H1 (cell line): Measurements from ENCODE around the gene KLHDC7B. TPM values are rescaled to one million over a fixed set of nuclear protein-coding genes. Genes with fewer than 3 reads are reported as not detected.
"Not testable (repeated sequence)": the region's sequence is repeated elsewhere in the genome, so short reads cannot be mapped to it uniquely, and the experiment has no call there.

Source experiments
- CTCF ChIA-PET: fragments of 300-600 bp; sonication (Branson Sonifier 250); formaldehyde crosslinking; loops from one replicate; lab custom pipeline; 2021; ENCODE audit not compliant: partially characterized antibody; lab: Charles Lee
- POLR2A ChIA-PET: fragments of 300-600 bp; sonication (Branson Sonifier 250); formaldehyde crosslinking; loops from one replicate; lab custom pipeline; 2021; ENCODE audit warnings: inconsistent platforms; ENCODE audit not compliant: partially characterized antibody; lab: Charles Lee
- DNase-seq, 2 experiments: peaks; one replicate each; pipeline versions ENCODE4 v3.0.0 to v3.0.0-alpha.2; 2010 to 2022; ENCODE audit warnings: low spot score in 2 of 2, low read depth in 1 of 2, mixed read lengths in 1 of 2
- FAIRE-seq: peaks from 2 replicates; lab custom pipeline; 2011; peaks lifted over from hg19 to GRCh38; lab: Jason Lieb, UNC
- H2AFZ ChIP-seq: 2 replicates; pipeline ENCODE4 v1.8.1; 2012; ENCODE audit warnings: low read length, inconsistent platforms
- H2AK5ac ChIP-seq: 2 replicates; pipeline ENCODE4 v1.6.1; 2013; ENCODE audit warnings: low read depth, low read length
- H2BK120ac ChIP-seq: replicated peaks from 2 replicates; pipeline ENCODE3; 2013; ENCODE audit warnings: low read depth, low read length, inconsistent platforms
- H2BK12ac ChIP-seq: 2 replicates; pipeline ENCODE4 v1.6.1; 2013; ENCODE audit warnings: low read depth, low read length
- H2BK15ac ChIP-seq: 2 replicates; pipeline ENCODE4 v1.6.1; 2013; ENCODE audit warnings: low read length
- H2BK20ac ChIP-seq: 2 replicates; pipeline ENCODE4 v1.6.1; 2013; ENCODE audit warnings: low read length
- H2BK5ac ChIP-seq: 2 replicates; pipeline ENCODE4 v1.6.1; 2013; ENCODE audit warnings: low read depth, low read length
- H3K14ac ChIP-seq: 2 replicates; pipeline ENCODE4 v1.6.1; 2013; ENCODE audit warnings: inconsistent platforms; ENCODE audit not compliant: insufficient read length
- H3K18ac ChIP-seq: 2 replicates; pipeline ENCODE4 v1.6.1; 2013; ENCODE audit warnings: low read length; ENCODE audit errors: extremely low read depth
- H3K23ac ChIP-seq: 2 replicates; pipeline ENCODE4 v1.6.1; 2013; ENCODE audit warnings: inconsistent platforms; ENCODE audit not compliant: insufficient read length
- H3K23me2 ChIP-seq: 2 replicates; pipeline ENCODE4 v1.6.1; 2013; ENCODE audit warnings: low read depth, low read length
- H3K27ac ChIP-seq: 2 replicates; pipeline ENCODE4 v1.6.1; 2011; ENCODE audit warnings: low read depth, low read length, inconsistent platforms
- H3K27me3 ChIP-seq, 4 experiments: replicated peaks in 1 of 4; 1 replicate in 1 of 4; 2 replicates in 3 of 4; pipeline versions ENCODE4 v1.6.1 to v1.8.1; 2011 to 2013; ENCODE audit warnings: low read length in 3 of 4, mild to moderate bottlenecking in 3 of 4, inconsistent platforms in 2 of 4, mixed read lengths in 2 of 4, moderate library complexity in 1 of 4; ENCODE audit not compliant: control insufficient read depth in 3 of 4, insufficient read depth in 3 of 4; ENCODE audit errors: extremely low read depth in 1 of 4
- H3K36me3 ChIP-seq, 4 experiments: 2 replicates each; pipeline versions ENCODE4 v1.6.1 to v1.8.1; 2011 to 2013; ENCODE audit warnings: mild to moderate bottlenecking in 4 of 4, low read length in 3 of 4, moderate library complexity in 2 of 4, control low read depth in 1 of 4, inconsistent platforms in 1 of 4; ENCODE audit not compliant: insufficient read depth in 4 of 4, control insufficient read depth in 2 of 4
- H3K4ac ChIP-seq: replicated peaks from 2 replicates; pipeline ENCODE3; 2013; ENCODE audit warnings: low read length, low read depth, mixed read lengths, inconsistent platforms; ENCODE audit not compliant: insufficient read length
- H3K4me1 ChIP-seq, 4 experiments: replicated peaks in 1 of 4; 1 replicate in 1 of 4; 2 replicates in 3 of 4; pipeline versions ENCODE4 v1.6.1 to v1.8.1; 2011 to 2013; ENCODE audit warnings: low read length in 3 of 4, inconsistent platforms in 2 of 4, mixed read lengths in 1 of 4; ENCODE audit not compliant: insufficient read depth in 4 of 4, control insufficient read depth in 3 of 4
- H3K4me2 ChIP-seq, 2 experiments: 2 replicates each; pipeline versions ENCODE4 v1.6.1 to v1.8.1; 2011 to 2013; ENCODE audit warnings: low read depth in 2 of 2, low read length in 2 of 2, control low read depth in 1 of 2, inconsistent platforms in 1 of 2, mild to moderate bottlenecking in 1 of 2; ENCODE audit not compliant: insufficient read depth in 1 of 2
- H3K4me3 ChIP-seq, 4 experiments: fragments of 200-600, 300-600 bp in 1 of 4; sonication (generic), shearing (Covaris generic), sonication (Bioruptor Twin) in 1 of 4; 2 replicates each; pipeline versions ENCODE4 v1.5.1 to v1.8.1; 2011 to 2016; ENCODE audit warnings: low read length in 4 of 4, low read depth in 3 of 4, control low read depth in 2 of 4, inconsistent platforms in 2 of 4, mild to moderate bottlenecking in 2 of 4, mixed read lengths in 1 of 4, moderate library complexity in 1 of 4; ENCODE audit not compliant: insufficient read depth in 2 of 4; ENCODE audit errors: extremely low read depth in 1 of 4
- H3K56ac ChIP-seq: replicated peaks from 2 replicates; pipeline ENCODE3; 2013; ENCODE audit warnings: low read depth, mild to moderate bottlenecking, mixed read lengths, low read length, inconsistent platforms; ENCODE audit not compliant: insufficient read length
- H3K79me1 ChIP-seq: 2 replicates; pipeline ENCODE4 v1.6.1; 2013; ENCODE audit warnings: low read depth, low read length, control low read depth
- H3K79me2 ChIP-seq, 2 experiments: 2 replicates each; pipeline versions ENCODE4 v1.6.1 to v1.8.1; 2012 to 2013; ENCODE audit warnings: low read length in 2 of 2, mild to moderate bottlenecking in 2 of 2, inconsistent platforms in 1 of 2; ENCODE audit not compliant: insufficient read depth in 2 of 2, control insufficient read depth in 1 of 2
- H3K9ac ChIP-seq, 4 experiments: replicated peaks in 1 of 4; 1 replicate in 1 of 4; 2 replicates in 3 of 4; pipeline versions ENCODE4 v1.6.1 to v1.8.1; 2011 to 2013; ENCODE audit warnings: low read depth in 3 of 4, low read length in 3 of 4, control low read depth in 2 of 4, mild to moderate bottlenecking in 2 of 4, moderate library complexity in 2 of 4, inconsistent platforms in 1 of 4; ENCODE audit errors: extremely low read depth in 1 of 4
- H3K9me3 ChIP-seq, 2 experiments: 2 replicates each; pipeline versions ENCODE4 v1.6.1 to v1.8.1; 2012 to 2013; ENCODE audit warnings: mild to moderate bottlenecking in 2 of 2, moderate library complexity in 2 of 2, control low read depth in 1 of 2, inconsistent platforms in 1 of 2, low read depth in 1 of 2, low read length in 1 of 2, mixed read lengths in 1 of 2; ENCODE audit not compliant: insufficient read depth in 2 of 2
- H4K20me1 ChIP-seq, 2 experiments: replicated peaks in 1 of 2; 2 replicates each; pipeline versions ENCODE3 to v1.8.1; 2011 to 2013; ENCODE audit warnings: inconsistent platforms in 2 of 2, low read length in 2 of 2, mild to moderate bottlenecking in 1 of 2; ENCODE audit not compliant: insufficient read depth in 2 of 2, control insufficient read depth in 1 of 2
- H4K5ac ChIP-seq: 2 replicates; pipeline ENCODE4 v1.6.1; 2013; ENCODE audit warnings: low read length, low read depth, mixed read lengths, inconsistent platforms; ENCODE audit not compliant: insufficient read length
- H4K8ac ChIP-seq: 2 replicates; pipeline ENCODE4 v1.8.0; 2013; ENCODE audit warnings: mild to moderate bottlenecking, moderate library complexity, low read length, inconsistent platforms; ENCODE audit not compliant: insufficient read depth; ENCODE audit errors: extremely low read depth
- H4K91ac ChIP-seq: replicated peaks from 2 replicates; pipeline ENCODE3; 2013; ENCODE audit warnings: low read length, mixed read lengths, inconsistent platforms; ENCODE audit not compliant: insufficient read length
- SRF ChIP-seq: IDR thresholded peaks from 2 replicates; pipeline ENCODE4 v1.6.1; 2011; ENCODE audit warnings: mild to moderate bottlenecking, low read depth, low read length, moderate library complexity
- WGBS, 2 experiments: shearing (Covaris generic) in 1 of 2; methylation state at CpG; one replicate each; pipeline versions ENCODE4 v1.1.6 to v1.1.7; 2013 to 2015; ENCODE audit warnings: low lambda C conversion rate in 2 of 2, mixed read lengths in 2 of 2, inconsistent platforms in 1 of 2, low coverage in 1 of 2, missing lambda C conversion rate in 1 of 2; ENCODE audit not compliant: insufficient replicate concordance in 2 of 2, insufficient coverage in 1 of 2, insufficient read length in 1 of 2; ENCODE audit errors: extremely low coverage in 1 of 2, missing lambda C conversion rate in 1 of 2; 5-methylcytosine and 5-hydroxymethylcytosine counted together
- polyA plus RNA-seq, 7 experiments: library from polyadenylated mRNA; depleted of rRNA in 3 of 7; stranded (reverse) in 5 of 7; unstranded in 2 of 7; fragments of >200 nt in 5 of 7; fragments of 200-250 nt in 2 of 7; gene quantifications; 1 replicate in 5 of 7; 2 replicates in 1 of 7; 4 replicates in 1 of 7; pipeline versions ENCODE4 v1.2.1 to v1.2.3, GENCODE V29; 2011 to 2013; ENCODE audit warnings: missing spikeins in 2 of 7, mixed read lengths in 2 of 7
- total RNA-seq: library from RNA; stranded (reverse); fragmentation: NEBNext Ultra II Directional; extraction: Animal tissue kit (Norgen Biotek cat#: 25700); gene quantifications from 2 replicates; pipeline ENCODE4 v1.2.1, GENCODE V29; 2021

KLHDC7B gene
- total and polyA plus RNA-seq, 2 of the 8 experiments (the other 6 are each of a cell fraction or from before 2014, with no cell fraction given) = not detected

DNA sequence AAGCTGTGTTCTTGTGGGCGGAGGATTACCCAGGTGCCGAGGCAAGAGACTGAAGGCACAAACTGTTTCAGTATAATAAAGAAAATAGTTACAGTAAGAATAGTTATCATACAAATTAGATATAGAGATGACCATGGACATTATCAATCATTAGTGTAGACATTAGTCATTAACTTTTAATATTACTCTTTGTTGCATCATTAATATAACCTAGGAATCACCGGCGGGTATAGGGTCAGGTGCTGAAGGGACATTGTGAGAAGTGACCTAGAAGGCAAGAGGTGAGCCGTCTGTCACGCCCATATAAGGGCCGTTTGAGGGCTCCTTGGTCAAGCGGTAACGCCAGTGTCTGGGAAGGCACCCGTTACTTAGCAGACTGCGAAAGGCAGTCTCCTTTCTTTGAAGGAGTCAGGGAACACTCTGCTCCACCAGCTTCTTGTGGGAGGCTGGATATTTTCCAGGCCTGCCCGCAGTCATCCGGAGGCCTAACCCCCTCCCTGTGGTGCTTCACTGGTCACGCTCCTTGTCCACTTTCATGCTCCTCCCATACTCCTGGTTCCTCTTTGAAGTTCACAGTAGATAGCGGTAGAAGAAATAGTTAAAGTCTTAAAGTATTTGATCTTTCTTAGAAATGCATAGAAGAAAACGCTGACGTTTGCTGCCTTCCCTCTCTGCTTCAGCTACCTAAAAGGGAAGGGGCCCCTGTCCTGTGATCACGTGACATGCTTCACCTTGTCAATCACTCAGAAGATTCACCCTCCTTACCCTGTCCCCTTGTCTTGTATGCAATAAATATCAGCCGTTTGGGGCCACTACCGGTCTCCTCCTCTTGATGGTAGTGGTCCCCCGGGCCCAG, 11.6 kb upstream of the KLHDC7B start:
- H2BK5ac ChIP-seq, H3K23ac ChIP-seq, H3K9me3 ChIP-seq, H3K56ac ChIP-seq, FAIRE-seq, H4K8ac ChIP-seq, H3K27ac ChIP-seq, H4K5ac ChIP-seq, H2AK5ac ChIP-seq, H3K79me1 ChIP-seq, H4K91ac ChIP-seq, H2BK120ac ChIP-seq, POLR2A ChIA-PET, H2AFZ ChIP-seq, H3K4me2 ChIP-seq, H3K14ac ChIP-seq, H3K4me3 ChIP-seq, H2BK15ac ChIP-seq, H2BK20ac ChIP-seq, H3K4ac ChIP-seq, H4K20me1 ChIP-seq, H2BK12ac ChIP-seq, H3K9ac ChIP-seq, H3K79me2 ChIP-seq, DNase-seq, H3K18ac ChIP-seq, H3K36me3 ChIP-seq: not testable (repeated sequence)
- CTCF ChIA-PET = interaction anchor here (0.9 to 1.2 kb wide), 3 partner anchors 8 to 82 kb away, joined by 3 to 5 read pairs (median 5); partner anchors contain the start of gene SCO2
- WGBS, 2 experiments = 87% methylated on average over 21 of the region's 21 CpGs; no CpG with 5 or more reads in 1 of the 2 experiments
- peaks cover 35 to 45% (median 42%) of the 10 kb centered on the region in 4 experiments for H3K27me3 ChIP-seq
- H3K4me1 ChIP-seq = peaks cover 0 to 14% (median 5%) of the 10 kb centered on the region in 4 experiments; a peak in 5 of 7 replicates
- peaks cover 18% of the 10 kb centered on the region; the same call in 1 of the 2 replicates for H3K23me2 ChIP-seq
- peak; percentile 83 for TF ChIP-seq SRF
